ENCODE data around the gene TSPAN1.

Gene TSPAN1

DNA sequence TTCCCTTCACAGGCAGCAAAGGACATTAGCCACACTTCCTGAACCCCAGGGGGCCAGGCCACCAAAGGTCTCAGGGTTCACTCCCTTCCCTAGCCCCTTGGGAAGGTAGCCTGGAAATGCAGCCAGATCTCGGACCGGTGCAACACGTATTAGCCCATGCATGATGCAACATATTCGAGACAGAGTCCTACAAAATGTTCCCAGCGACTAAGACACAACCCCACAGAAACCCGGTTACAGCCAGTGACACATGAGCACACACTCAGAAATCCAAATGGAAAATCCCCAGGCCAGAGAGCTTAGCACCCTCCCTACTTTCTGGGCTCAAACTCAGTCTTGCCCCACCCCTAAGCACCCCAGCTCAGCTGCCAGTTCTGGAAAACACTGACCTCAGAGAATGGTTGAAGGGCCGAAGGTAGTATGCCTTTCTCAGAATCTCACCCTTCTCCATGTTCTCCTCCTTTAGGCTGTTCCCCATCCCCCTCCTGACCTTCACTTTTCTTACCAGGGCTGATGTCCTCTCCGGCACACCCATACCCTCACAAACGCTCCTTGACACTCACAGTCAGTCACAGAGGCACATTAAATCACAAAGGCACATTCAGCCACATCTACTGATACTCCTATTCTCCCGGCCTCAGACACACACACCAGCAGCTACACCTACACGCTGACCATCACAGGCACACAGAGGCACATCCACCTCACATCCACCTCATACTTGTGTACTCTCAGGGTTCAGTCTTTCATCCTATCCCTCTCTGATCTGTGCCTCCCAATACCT, at the start of gene TSPAN1:
Gene TSPAN1, plus strand, starts transcription at position 640 of the 784 bp plus-strand sequence. CDS start 6,021 bp downstream, outside the sequence.
- no peak for DNase-seq

- DNase-seq, result no peak
Observed at GRCh38 chr1:46128344-46128743, 46.5 kb upstream of the TSPAN1 start.

DNA sequence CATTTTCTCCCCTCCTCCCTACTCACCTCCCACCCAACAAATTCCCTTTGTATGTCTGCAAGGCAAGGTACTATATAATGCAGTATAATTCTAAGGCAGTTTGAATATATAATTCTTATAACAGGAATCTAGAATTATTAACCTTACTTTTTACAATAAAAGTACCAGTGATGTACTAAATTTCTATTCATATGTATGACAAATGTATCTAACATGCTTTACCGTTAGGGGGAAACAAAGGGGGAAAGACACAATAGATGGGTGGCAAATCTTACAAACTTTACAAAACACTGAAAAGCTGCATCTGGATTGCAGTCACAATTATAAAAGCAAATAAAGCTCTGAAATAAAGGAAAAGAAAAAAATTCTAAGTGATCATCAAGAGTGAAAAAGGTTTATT, 44.8 kb upstream of the TSPAN1 start:
- no peak for DNase-seq

- no peak for DNase-seq
Observed at GRCh38 chr1:46130606-46131005, 44.3 kb upstream of the TSPAN1 start.

GRCh38 chr1:46131093-46131492, 43.8 kb upstream of the TSPAN1 start:
- no peak for DNase-seq

- peak; percentile 7 to 13 for DNase-seq
Observed at GRCh38 chr1:46131712-46132528, 43.0 kb upstream of the TSPAN1 start.

DNA sequence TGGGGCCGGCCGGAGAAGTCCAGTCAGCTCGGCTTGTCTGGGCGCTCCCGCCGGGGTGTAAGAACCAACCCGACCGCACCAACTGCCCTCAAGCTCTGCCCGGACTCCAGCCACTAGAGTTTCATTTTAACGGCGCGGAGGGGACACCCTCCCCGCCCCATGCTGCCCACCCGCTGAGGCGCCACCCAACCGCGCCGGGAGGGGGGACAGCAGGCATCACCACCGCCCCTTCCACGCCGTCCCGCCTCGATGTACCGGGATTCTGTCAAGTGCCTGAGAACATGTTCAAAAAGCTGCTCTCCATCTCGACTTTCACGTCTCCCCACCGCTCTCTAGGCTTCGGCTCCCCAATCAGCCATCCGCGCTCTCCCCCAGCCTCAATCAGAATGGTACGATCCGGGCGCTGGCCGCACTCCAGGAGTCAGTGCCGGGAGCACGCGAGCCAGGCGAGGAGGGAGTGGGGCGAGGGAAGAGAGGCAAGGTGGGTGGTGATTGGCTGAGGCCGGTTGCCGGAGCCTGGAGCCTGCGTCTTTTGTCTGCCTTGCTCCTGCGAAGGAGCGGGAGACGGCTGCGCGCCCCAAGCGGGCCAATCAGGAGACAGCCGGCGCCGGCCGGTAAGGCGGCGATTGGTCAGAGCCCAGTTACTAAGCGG, 42.2 kb upstream of the TSPAN1 start, which contains the start of gene PIK3R3:
Gene PIK3R3, minus strand, starts transcription at position 101 of the 652 bp plus-strand sequence. CDS start 677 bp downstream, outside the sequence.
- peak; percentile 83 for DNase-seq

- no peak for DNase-seq
Observed at GRCh38 chr1:46133181-46133658, 41.7 kb upstream of the TSPAN1 start.

GRCh38 chr1:46133781-46134350, 41.0 kb upstream of the TSPAN1 start:
- no peak for DNase-seq

GRCh38 chr1:46134660-46135331, 40.1 kb upstream of the TSPAN1 start:
- no peak for DNase-seq

- no peak for DNase-seq
Observed at GRCh38 chr1:46136711-46137110, 38.2 kb upstream of the TSPAN1 start.

- no peak for DNase-seq
Observed at GRCh38 chr1:46137916-46138315, 37.0 kb upstream of the TSPAN1 start.

DNA sequence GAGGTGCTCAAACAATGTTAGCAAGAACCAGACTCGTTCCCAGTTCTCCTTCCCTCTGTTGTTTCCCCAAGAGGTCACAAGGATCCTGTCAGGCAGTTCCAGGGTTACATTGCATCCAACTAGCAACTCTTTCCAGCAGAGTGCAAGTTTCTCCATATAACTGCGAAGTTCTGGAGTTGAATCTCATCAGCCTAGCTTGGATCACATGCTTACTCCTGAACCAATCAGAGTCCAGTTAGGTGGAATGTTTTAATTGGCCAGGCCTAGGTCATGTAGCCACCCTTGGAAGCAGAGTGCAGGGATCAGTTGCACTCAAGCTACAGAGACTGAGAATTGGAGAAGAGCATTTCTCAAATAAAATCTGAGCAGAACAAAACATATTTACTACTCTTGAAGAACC, 26.6 kb upstream of the TSPAN1 start:
- no peak for DNase-seq

DNA sequence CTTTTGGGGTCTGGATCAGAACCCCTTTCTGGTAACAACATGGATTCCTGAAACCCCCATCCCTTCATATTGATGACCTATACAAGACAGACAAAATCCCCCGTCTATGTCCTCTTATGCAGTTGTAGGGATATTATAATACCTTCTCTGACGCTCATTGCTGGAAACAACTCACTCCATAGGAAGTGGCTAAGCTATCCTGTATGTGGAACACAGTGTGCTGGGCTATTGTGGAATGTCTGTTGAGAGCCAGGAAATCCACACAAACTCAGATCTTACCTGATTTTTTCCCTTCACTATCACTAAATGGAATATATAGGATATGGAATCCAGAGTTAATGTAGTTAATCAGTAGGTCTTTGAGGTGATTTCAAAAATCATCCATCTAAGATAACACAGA, 24.8 kb upstream of the TSPAN1 start:
- DNase-seq, result no peak

DNA sequence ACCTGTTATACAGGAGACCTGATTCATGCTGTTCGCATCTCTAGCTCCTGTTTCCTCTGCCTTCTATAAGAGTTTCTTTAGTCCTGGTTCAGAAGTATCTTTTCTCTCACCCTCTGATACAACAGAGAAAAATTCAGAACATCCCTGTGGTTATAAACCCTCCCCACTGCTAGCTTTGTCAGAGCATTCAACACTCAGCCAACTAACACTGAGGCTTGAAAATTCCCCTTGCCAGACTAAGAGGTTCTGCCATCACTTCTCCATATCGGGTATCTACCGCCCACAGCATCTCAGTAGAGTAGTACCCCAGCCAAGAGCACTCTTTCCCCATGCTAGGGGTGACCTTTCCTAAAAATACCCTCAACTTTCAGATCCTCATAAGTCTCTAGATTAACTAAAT, 22.9 kb upstream of the TSPAN1 start:
- DNase-seq, result no peak

DNA sequence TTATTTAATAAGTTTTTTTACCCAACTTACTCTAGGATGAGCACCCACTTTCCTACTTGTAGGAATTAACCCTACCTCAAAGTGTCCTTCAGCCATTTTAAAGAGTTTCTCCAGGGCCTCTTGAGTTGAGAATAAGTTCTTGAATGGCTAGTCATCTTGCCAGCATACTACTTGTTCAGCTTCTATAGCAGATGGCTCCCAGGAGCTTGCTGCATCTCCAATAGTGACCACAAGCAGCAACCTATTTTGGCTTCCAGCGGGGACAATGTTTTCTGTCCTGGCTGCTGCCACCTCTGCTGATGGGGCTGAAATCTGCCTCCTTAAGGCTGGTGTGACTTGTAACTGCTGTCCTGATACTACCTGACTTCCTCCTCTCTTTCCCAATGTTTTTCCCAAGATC, 21.7 kb upstream of the TSPAN1 start:
- no peak for DNase-seq

GRCh38 chr1:46153732-46154131, 21.2 kb upstream of the TSPAN1 start:
- DNase-seq, result no peak

GRCh38 chr1:46157916-46158311, 17.0 kb upstream of the TSPAN1 start:
- no peak for DNase-seq

DNA sequence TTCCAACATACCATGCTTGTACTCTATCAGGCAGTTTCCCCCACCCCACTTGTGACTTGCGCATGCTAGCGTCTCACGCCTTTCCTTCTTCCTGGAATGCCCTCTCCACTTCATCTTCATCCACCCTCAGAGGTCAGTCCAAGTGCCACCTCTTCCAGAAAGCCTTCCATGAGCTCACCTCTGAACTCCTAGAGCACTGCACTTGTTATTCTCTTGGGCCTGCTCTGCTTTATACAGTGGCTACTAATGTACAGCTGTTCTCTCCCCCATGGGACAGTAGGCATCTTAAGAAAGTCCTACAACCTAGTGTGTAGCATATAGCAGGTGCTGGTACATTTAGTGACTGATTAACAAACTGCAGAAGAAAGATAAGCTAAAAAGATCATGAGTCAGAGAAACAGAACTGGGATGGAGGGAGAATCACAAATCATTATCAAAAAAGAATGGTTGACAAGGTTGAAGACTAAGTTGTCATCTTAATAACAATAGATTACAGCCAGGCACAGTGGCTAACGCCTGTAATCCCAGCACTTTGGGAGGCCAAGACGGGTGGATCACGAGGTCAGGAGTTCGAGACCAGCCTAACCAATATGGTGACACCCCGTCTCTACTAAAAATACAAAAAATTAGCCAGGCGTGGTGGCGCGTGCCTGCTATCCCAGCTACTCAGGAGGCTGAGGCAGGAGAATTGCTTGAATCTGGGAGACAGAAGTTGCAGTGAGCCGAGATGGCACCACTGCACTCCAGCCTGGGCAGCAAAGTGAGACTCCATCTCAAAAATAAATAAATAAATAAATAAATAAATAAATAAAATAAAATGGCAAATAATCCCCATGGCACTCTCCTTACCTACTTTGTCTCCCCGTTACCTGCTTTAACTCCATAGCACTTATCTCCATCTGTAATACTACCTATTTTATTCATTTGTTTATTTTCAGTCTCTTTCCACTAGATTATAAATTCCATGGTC, 16.3 kb upstream of the TSPAN1 start:
- DNase-seq, result no peak

DNA sequence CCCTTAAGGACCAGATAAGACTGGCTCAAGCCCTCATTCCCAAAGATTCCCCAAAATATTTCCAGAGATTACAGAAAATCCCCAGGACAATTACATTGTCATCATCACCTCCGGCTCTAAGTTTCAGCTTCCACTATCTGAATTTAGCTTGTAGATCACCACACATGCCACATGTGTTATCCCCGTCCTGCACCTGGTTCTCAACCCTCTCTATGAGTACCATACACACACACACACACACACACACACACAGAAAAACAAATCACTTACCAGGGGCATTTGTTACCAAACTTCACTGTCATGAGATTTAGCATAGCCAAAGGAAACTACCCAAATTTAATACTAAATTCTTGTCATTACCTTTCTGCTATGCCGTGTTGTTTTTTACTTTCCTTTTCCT, 15.4 kb upstream of the TSPAN1 start:
- no peak for DNase-seq

DNA sequence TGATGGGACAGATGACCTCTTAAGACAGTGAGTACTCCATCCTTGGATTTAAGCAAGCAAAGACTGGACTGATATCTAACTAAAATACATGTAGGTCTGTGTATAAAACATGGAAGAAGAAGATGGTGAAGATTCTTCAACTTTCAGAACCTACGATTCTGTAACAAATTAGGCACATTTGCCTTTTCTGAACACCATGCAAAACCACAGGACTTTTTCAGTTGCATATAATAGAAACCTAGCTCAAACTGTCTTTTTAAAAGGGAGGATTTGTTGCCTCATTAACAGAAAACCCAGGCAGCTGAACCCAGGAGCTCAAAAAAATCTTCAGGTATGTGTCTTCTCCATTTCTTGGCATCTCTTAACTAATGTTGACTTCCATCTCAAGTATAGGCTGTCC, 14.7 kb upstream of the TSPAN1 start:
- DNase-seq, result no peak

Data from stimulated activated CD4-positive, alpha-beta T cell treated with anti-CD3 and anti-CD28 coated beads, Interleukin-4, amount 100 ng/mL, for 4 hours (primary cell).